Measurements from ENCODE around the gene RAB33B. TPM values are rescaled to one million over a fixed set of nuclear protein-coding genes. Genes with fewer than 3 reads are reported as not detected.
"Not testable (repeated sequence)": the region's sequence is repeated elsewhere in the genome, so short reads cannot be mapped to it uniquely, and the experiment has no call there.

RAB33B gene
- total RNA-seq, 1 donor from 2014 or later, result 14.2 TPM

GRCh38 chr4:139465922-139466321 lies 12.0 kb downstream of the RAB33B start:
- no peak for DNase-seq (ENCODE audit: low spot score, unreplicated experiment)
- peaks cover 34% of the 10 kb centered on the region for H3K36me3 Mint-ChIP-seq (ENCODE audit: insufficient read depth)
- no peaks in the 10 kb centered on the region for H3K27me3 Mint-ChIP-seq
- H3K27ac Mint-ChIP-seq, result no peak overlapping the region
- peaks cover 4% of the 10 kb centered on the region for H3K4me1 Mint-ChIP-seq (ENCODE audit: low read depth)
- TF ChIP-seq CTCF (IDR thresholded peaks at IDR 0.05; ENCODE audit: unreplicated experiment), result no peak
- H3K4me3 Mint-ChIP-seq (ENCODE audit: low read depth), result no peak overlapping the region
- peaks cover 16% of the 10 kb centered on the region for H3K9me3 Mint-ChIP-seq (ENCODE audit: low read depth)

GRCh38 chr4:139468756-139469155 lies 14.8 kb downstream of the RAB33B start:
- H3K27ac Mint-ChIP-seq; H3K4me1 Mint-ChIP-seq (ENCODE audit: low read depth); H3K27me3 Mint-ChIP-seq; H3K4me3 Mint-ChIP-seq (ENCODE audit: low read depth); DNase-seq (ENCODE audit: low spot score, unreplicated experiment): not testable (repeated sequence)
- H3K9me3 Mint-ChIP-seq (ENCODE audit: low read depth), result peaks cover 22% of the 10 kb centered on the region
- H3K36me3 Mint-ChIP-seq (ENCODE audit: insufficient read depth), result peaks cover 51% of the 10 kb centered on the region

GRCh38 chr4:139469216-139469615 lies 15.3 kb downstream of the RAB33B start:
- no peak for TF ChIP-seq CTCF (IDR thresholded peaks at IDR 0.05; ENCODE audit: unreplicated experiment)
- Mint-ChIP-seq H3K4me3 (ENCODE audit: low read depth) (no peak overlapping the region), H3K27ac (peak overlapping the region; percentile 85), H3K4me1 (ENCODE audit: low read depth) (peaks cover 2% of the 10 kb centered on the region), H3K9me3 (ENCODE audit: low read depth) (peaks cover 22% of the 10 kb centered on the region), H3K27me3 (no peaks in the 10 kb centered on the region), H3K36me3 (ENCODE audit: insufficient read depth) (peaks cover 47% of the 10 kb centered on the region)
- no peak for DNase-seq (ENCODE audit: low spot score, unreplicated experiment)

- H3K27ac Mint-ChIP-seq, result peak overlapping the region; percentile 58
- H3K4me3 Mint-ChIP-seq (ENCODE audit: low read depth), result no peak overlapping the region
- H3K4me1 Mint-ChIP-seq (ENCODE audit: low read depth), result peaks cover 2% of the 10 kb centered on the region
- no peak for TF ChIP-seq CTCF (IDR thresholded peaks at IDR 0.05; ENCODE audit: unreplicated experiment)
- peaks cover 48% of the 10 kb centered on the region for H3K36me3 Mint-ChIP-seq (ENCODE audit: insufficient read depth)
- peaks cover 22% of the 10 kb centered on the region for H3K9me3 Mint-ChIP-seq (ENCODE audit: low read depth)
- no peak for DNase-seq (ENCODE audit: low spot score, unreplicated experiment)
- no peaks in the 10 kb centered on the region for H3K27me3 Mint-ChIP-seq
These were observed 15.9 kb downstream of the RAB33B start for GRCh38 chr4:139469869-139470268.

- no peak overlapping the region for H3K27ac Mint-ChIP-seq
- TF ChIP-seq CTCF (IDR thresholded peaks at IDR 0.05; ENCODE audit: unreplicated experiment), result no peak
- H3K4me1 Mint-ChIP-seq (ENCODE audit: low read depth), result peaks cover 2% of the 10 kb centered on the region
- no peak overlapping the region for H3K4me3 Mint-ChIP-seq (ENCODE audit: low read depth)
- H3K36me3 Mint-ChIP-seq (ENCODE audit: insufficient read depth), result peaks cover 46% of the 10 kb centered on the region
- DNase-seq (ENCODE audit: low spot score, unreplicated experiment), result no peak
- H3K27me3 Mint-ChIP-seq, result no peaks in the 10 kb centered on the region
- H3K9me3 Mint-ChIP-seq (ENCODE audit: low read depth), result peaks cover 22% of the 10 kb centered on the region
These were observed 16.4 kb downstream of the RAB33B start for GRCh38 chr4:139470295-139470694.

- Mint-ChIP-seq H3K4me1 (ENCODE audit: low read depth) (peaks cover 5% of the 10 kb centered on the region), H3K36me3 (ENCODE audit: insufficient read depth) (peaks cover 46% of the 10 kb centered on the region), H3K27ac (no peak overlapping the region), H3K9me3 (ENCODE audit: low read depth) (peaks cover 22% of the 10 kb centered on the region), H3K27me3 (no peaks in the 10 kb centered on the region), H3K4me3 (ENCODE audit: low read depth) (no peak overlapping the region)
- no peak for DNase-seq (ENCODE audit: low spot score, unreplicated experiment)
- no peak for TF ChIP-seq CTCF (IDR thresholded peaks at IDR 0.05; ENCODE audit: unreplicated experiment)
These were observed 17.2 kb downstream of the RAB33B start for GRCh38 chr4:139470997-139471665.
